Neuronal stem cell (in vitro differentiated cells): ENCODE measurements around the gene LTA.

Experiments
- DNase-seq: peaks from one replicate; pipeline ENCODE4 v3.0.0-alpha.2; 2013; ENCODE audit warnings: low spot score
- H2AFZ ChIP-seq: one replicate; pipeline ENCODE4 v1.6.1; 2013; ENCODE audit warnings: mild to moderate bottlenecking, low read length, inconsistent platforms
- H2AK5ac ChIP-seq: 2 replicates; pipeline ENCODE4 v1.6.1; 2013; ENCODE audit warnings: low read depth, mild to moderate bottlenecking, inconsistent platforms, low read length, moderate library complexity, mixed read lengths
- H2BK120ac ChIP-seq: 2 replicates; pipeline ENCODE4 v1.6.1; 2013; ENCODE audit warnings: low read depth, mild to moderate bottlenecking, inconsistent platforms, low read length, moderate library complexity, mixed read lengths
- H2BK12ac ChIP-seq: one replicate; pipeline ENCODE4 v1.6.1; 2013; ENCODE audit warnings: low read length, inconsistent platforms
- H2BK15ac ChIP-seq: 2 replicates; pipeline ENCODE4 v1.6.1; 2013; ENCODE audit warnings: mild to moderate bottlenecking, low read length, inconsistent platforms, mixed read lengths
- H2BK5ac ChIP-seq: one replicate; pipeline ENCODE4 v1.6.1; 2013; ENCODE audit warnings: inconsistent platforms, mild to moderate bottlenecking, low read length, moderate library complexity
- H3K14ac ChIP-seq: one replicate; pipeline ENCODE4 v1.6.1; 2013; ENCODE audit warnings: low read length, inconsistent platforms
- H3K18ac ChIP-seq: 2 replicates; pipeline ENCODE4 v1.6.1; 2013; ENCODE audit warnings: low read length, inconsistent platforms
- H3K23ac ChIP-seq: 2 replicates; pipeline ENCODE4 v1.6.1; 2013; ENCODE audit warnings: low read depth, mild to moderate bottlenecking, mixed read lengths, low read length, inconsistent platforms; ENCODE audit not compliant: poor library complexity
- H3K27ac ChIP-seq: replicated peaks from 3 replicates; pipeline ENCODE4 v1.5.1; 2013; ENCODE audit warnings: low read length, inconsistent platforms
- H3K27me3 ChIP-seq, 3 experiments: 2 replicates each; pipeline ENCODE4 v1.6.1; 2013; ENCODE audit warnings: low read length in 3 of 3, mild to moderate bottlenecking in 2 of 3, inconsistent platforms in 1 of 3, low read depth in 1 of 3, mixed read lengths in 1 of 3, moderate library complexity in 1 of 3; ENCODE audit not compliant: control insufficient read depth in 3 of 3, insufficient read depth in 3 of 3
- H3K36me3 ChIP-seq, 2 donors: replicated peaks in 1 of 2; 2 replicates each; pipeline ENCODE4 v1.6.1; 2013; ENCODE audit warnings: low read length in 2 of 2; ENCODE audit not compliant: control insufficient read depth in 2 of 2, insufficient read depth in 2 of 2
- H3K4ac ChIP-seq: 2 replicates; pipeline ENCODE4 v1.6.1; 2013; ENCODE audit warnings: inconsistent platforms, mild to moderate bottlenecking, low read length, moderate library complexity
- H3K4me1 ChIP-seq, 2 donors: 1 replicate in 1 of 2; 2 replicates in 1 of 2; pipeline ENCODE4 v1.6.1; 2013; ENCODE audit warnings: low read length in 2 of 2, low read depth in 1 of 2; ENCODE audit not compliant: control insufficient read depth in 2 of 2, insufficient read depth in 1 of 2
- H3K4me2 ChIP-seq: one replicate; pipeline ENCODE4 v1.6.1; 2013; ENCODE audit warnings: mild to moderate bottlenecking, low read length, inconsistent platforms; ENCODE audit not compliant: insufficient read depth, poor library complexity, severe bottlenecking
- H3K4me3 ChIP-seq, 2 donors: 2 replicates each; pipeline ENCODE4 v1.5.1; 2013; ENCODE audit warnings: low read length in 2 of 2, mild to moderate bottlenecking in 2 of 2, inconsistent platforms in 1 of 2, moderate library complexity in 1 of 2
- H3K79me1 ChIP-seq: one replicate; pipeline ENCODE4 v1.6.1; 2013; ENCODE audit warnings: low read depth, mild to moderate bottlenecking, inconsistent platforms, low read length, moderate library complexity
- H3K9ac ChIP-seq: one replicate; pipeline ENCODE4 v1.6.1; 2013; ENCODE audit warnings: mild to moderate bottlenecking, low read depth, low read length, inconsistent platforms; ENCODE audit not compliant: poor library complexity
- H3K9me3 ChIP-seq, 2 donors: replicated peaks in 1 of 2; 2 replicates each; pipeline versions ENCODE3 to v1.6.1; 2013; ENCODE audit warnings: low read length in 2 of 2, mild to moderate bottlenecking in 2 of 2, inconsistent platforms in 1 of 2, low read depth in 1 of 2, mixed read lengths in 1 of 2, moderate library complexity in 1 of 2; ENCODE audit not compliant: control insufficient read depth in 2 of 2, insufficient read depth in 1 of 2
- H4K8ac ChIP-seq: one replicate; pipeline ENCODE4 v1.6.1; 2013; ENCODE audit warnings: low read depth, mild to moderate bottlenecking, inconsistent platforms, low read length, moderate library complexity
- H4K91ac ChIP-seq: one replicate; pipeline ENCODE4 v1.6.1; 2013; ENCODE audit warnings: low read length, low read depth, mild to moderate bottlenecking, inconsistent platforms; ENCODE audit not compliant: poor library complexity
- WGBS, 2 donors: extraction: QIAGEN DNeasy Blood & Tissue Kit; methylation state at CpG; one replicate each; pipeline ENCODE4 v1.1.7; 2013; ENCODE audit warnings: missing lambda C conversion rate in 2 of 2, mixed read lengths in 1 of 2; ENCODE audit not compliant: insufficient read length in 2 of 2, insufficient replicate concordance in 1 of 2; ENCODE audit errors: extremely low coverage in 2 of 2; 5-methylcytosine and 5-hydroxymethylcytosine counted together

The LTA gene

DNA sequence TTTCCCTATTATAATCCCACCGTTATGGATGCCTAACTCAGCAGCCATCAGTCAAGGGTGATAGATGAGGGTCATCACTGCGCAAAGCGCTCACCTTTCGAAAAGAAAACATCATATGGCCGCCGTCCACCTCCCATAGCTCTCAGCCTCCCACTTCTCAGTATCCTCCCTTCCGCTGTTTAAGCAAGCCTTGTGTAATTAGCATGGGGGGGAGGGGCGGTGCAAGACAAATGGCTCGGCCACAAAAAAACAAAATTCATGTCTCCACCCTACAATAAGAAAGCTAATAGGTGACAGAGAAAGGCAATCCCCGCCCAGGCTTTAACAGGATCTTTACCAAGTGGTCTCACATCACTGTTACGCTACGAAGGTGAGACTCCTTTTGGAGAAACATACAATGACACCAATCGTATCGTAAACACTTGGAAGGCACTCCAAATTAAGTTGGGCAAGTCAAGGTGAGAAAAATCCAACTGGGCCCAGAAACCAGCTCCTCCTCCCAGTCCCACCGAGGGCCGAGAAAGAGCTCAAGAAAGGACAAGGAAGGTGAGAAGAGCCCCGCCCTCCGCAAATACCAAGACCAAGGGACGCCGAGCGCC, 30.9 kb upstream of the LTA start:
- H4K8ac ChIP-seq: no peak overlapping the region
- no CpG with 5 or more reads among the region's 21 CpGs for WGBS, 2 donors
- H3K23ac ChIP-seq: no peak overlapping the region

DNA sequence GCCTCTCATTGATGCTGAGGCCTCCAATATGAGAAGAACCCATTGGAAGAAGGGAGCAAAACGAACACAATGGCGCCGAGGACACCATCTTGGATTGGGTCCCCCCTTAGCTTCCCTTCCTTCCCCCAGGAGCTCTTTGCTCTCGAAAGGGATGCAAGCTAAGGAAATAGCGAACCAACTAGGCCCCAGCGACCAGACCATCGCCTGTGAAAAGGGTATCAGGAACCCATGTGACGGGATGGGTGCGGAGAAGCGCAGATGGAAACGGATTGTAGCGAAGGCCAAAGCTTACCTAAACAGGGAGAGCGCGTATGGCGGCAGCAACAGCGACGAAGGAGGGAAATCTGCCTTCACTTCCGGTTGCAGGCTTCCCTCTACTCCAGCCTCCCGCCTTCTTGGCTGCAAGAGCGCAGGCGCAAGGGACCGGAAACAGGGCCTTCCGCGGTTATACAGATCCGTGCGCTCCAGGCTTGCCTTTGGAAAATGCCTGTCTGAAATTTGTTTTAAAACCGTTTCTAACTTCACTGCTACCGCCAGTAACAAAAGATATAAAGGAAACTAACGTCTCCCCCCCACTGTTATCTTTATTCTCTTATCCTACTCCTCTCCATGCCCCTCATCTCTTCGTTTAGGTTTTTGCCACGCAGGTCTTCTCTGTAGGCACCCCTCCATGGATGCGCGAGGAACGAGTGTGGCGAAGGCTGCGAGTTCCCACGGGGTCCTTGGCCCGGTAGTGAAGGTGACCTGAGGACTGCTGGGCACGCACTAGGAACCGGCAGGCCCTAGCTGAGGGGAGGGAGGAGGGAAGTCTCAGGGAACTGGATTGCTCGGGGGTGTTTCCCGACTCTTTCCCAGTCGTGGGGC, 30.2 kb upstream of the LTA start, which contains the start of gene DDX39B:
DDX39B (minus strand) TSS at position 346 of the 864 bp plus-strand sequence. CDS start 1,471 bp downstream, outside the sequence.
- WGBS, 2 donors: no CpG with 5 or more reads among the region's 43 CpGs
- peak; percentile 92 for DNase-seq
- H3K27me3 ChIP-seq: no peaks in the 10 kb centered on the region

More for the DNA sequence above, 30.9 kb upstream of the LTA start:
- peak overlapping the region; percentile 87 to 92 for H3K4me3 ChIP-seq
- peak overlapping the region; percentile 75 for H3K4me2 ChIP-seq
- no peak overlapping the region for H2BK15ac ChIP-seq
- peak overlapping the region; percentile 95 for H2BK5ac ChIP-seq
- H3K79me1 ChIP-seq: peaks cover 4% of the 10 kb centered on the region
- H2BK120ac ChIP-seq: no peak overlapping the region
- peak overlapping the region; percentile 92 for H3K18ac ChIP-seq
- H4K91ac ChIP-seq: peak overlapping the region; percentile 27
- H2AK5ac ChIP-seq: no peak overlapping the region
- peaks cover 13 to 26% of the 10 kb centered on the region in 2 donors for H3K4me1 ChIP-seq
- peak overlapping the region; percentile 89 for H3K27ac ChIP-seq
- DNase-seq: peak; percentile 29
- H3K27me3 ChIP-seq: no peaks in the 10 kb centered on the region
- peak overlapping the region; percentile 82 for H3K9ac ChIP-seq
- H3K4ac ChIP-seq: no peak overlapping the region
- peak overlapping the region; percentile 41 for H2AFZ ChIP-seq
- no peaks in the 10 kb centered on the region for H3K9me3 ChIP-seq
- H3K14ac ChIP-seq: no peak overlapping the region
- H3K36me3 ChIP-seq: peaks cover 32 to 50% of the 10 kb centered on the region in 2 donors
- H2BK12ac ChIP-seq: no peak overlapping the region

DNA sequence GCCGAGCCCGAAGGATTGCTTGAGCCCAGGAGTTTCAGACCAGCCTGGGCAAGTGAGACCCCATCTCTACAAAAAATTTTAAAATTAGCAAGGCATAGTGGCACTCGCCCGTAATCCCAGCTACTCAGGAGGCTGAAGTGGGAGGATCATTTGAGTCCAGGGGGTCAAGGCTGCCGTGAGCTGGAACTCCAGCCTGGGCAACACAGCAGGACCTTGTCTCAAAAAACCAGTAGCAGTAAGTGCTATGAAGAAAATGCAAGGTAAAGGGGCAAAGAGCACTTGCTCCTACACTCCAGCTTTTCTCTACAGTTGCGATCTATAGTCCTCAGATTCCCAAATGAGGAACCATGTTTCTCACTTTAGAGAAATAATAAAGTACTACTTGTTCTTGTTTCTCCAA, 28.4 kb upstream of the LTA start:
- no peak overlapping the region for H3K27ac ChIP-seq
- peaks cover 0 to 2% of the 10 kb centered on the region in 2 donors for H3K9me3 ChIP-seq
- no peak overlapping the region for H4K91ac ChIP-seq
- DNase-seq: no peak
- no peak overlapping the region for H2BK5ac ChIP-seq
- H3K18ac ChIP-seq: no peak overlapping the region
- no peak overlapping the region for H2AK5ac ChIP-seq
- H3K4ac ChIP-seq: no peak overlapping the region
- peaks cover 19 to 31% of the 10 kb centered on the region in 2 donors for H3K4me1 ChIP-seq
- no peak overlapping the region for H2BK12ac ChIP-seq
- H3K27me3 ChIP-seq: no peaks in the 10 kb centered on the region
- no CpG with 5 or more reads among the region's 6 CpGs for WGBS, 2 donors
- peaks cover 17 to 32% of the 10 kb centered on the region in 2 donors for H3K36me3 ChIP-seq
- no peak overlapping the region for H3K14ac ChIP-seq
- no peak overlapping the region for H3K9ac ChIP-seq
- H2AFZ ChIP-seq: no peak overlapping the region
- no peak overlapping the region for H3K4me2 ChIP-seq
- no peak overlapping the region for H4K8ac ChIP-seq
- H3K79me1 ChIP-seq: peaks cover 8% of the 10 kb centered on the region
- H2BK15ac ChIP-seq: no peak overlapping the region
- H3K4me3 ChIP-seq: no peak overlapping the region
- no peak overlapping the region for H2BK120ac ChIP-seq
- H3K23ac ChIP-seq: no peak overlapping the region

More for the DNA sequence above, 30.2 kb upstream of the LTA start, which contains the start of gene DDX39B:
- Histone ChIP-seq H4K8ac (no peak within 1 kb of the TSS), H2BK120ac (no peak within 1 kb of the TSS), H3K9me3 (no peaks in the 10 kb centered on the region), H2AK5ac (no peak within 1 kb of the TSS), H3K4me3 (peak within 1 kb of the TSS; percentile 87 to 92), H2BK5ac (peak within 1 kb of the TSS; percentile 95), H3K18ac (peak within 1 kb of the TSS; percentile 92), H2AFZ (peak within 1 kb of the TSS; percentile 90), H2BK12ac (no peak within 1 kb of the TSS), H3K4me2 (peak within 1 kb of the TSS; percentile 75), H2BK15ac (no peak within 1 kb of the TSS), H3K4ac (no peak within 1 kb of the TSS), H3K9ac (peak within 1 kb of the TSS; percentile 91), H3K4me1 (peaks cover 13 to 26% of the 10 kb centered on the region in 2 donors), H3K14ac (no peak within 1 kb of the TSS), H3K36me3 (peaks cover 25 to 42% of the 10 kb centered on the region in 2 donors), H4K91ac (peak within 1 kb of the TSS; percentile 27), H3K23ac (peak within 1 kb of the TSS; percentile 39), H3K79me1 (peaks cover 4% of the 10 kb centered on the region), H3K27ac (peak within 1 kb of the TSS; percentile 89)

DNA sequence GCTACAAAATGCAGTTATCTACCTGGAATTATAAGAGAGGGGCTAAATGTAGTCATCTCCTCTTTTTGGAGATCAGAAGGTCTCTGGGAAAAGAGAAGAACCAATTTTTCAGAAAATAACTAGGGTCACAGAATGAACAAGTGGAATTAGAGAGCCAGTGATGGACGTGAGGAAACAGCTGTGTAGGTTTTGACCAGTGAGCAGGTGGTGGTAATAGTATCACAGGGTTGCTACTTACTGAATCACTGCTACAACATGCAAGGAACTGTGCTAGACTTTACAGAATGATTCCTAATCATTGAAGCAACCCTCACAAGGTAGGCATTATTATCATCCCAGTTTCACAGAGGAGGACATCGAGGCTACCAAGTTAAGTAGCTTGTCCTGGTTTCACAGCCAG, 27.4 kb upstream of the LTA start:
- no peak overlapping the region for H2BK120ac ChIP-seq
- no peak overlapping the region for H3K9ac ChIP-seq
- H2AFZ ChIP-seq: no peak overlapping the region
- H3K23ac ChIP-seq: no peak overlapping the region
- WGBS, 2 donors: no CpG with 5 or more reads among the region's 2 CpGs
- H2AK5ac ChIP-seq: no peak overlapping the region
- H3K27ac ChIP-seq: no peak overlapping the region
- no peaks in the 10 kb centered on the region for H3K27me3 ChIP-seq
- H3K18ac ChIP-seq: no peak overlapping the region
- no peak overlapping the region for H3K4me3 ChIP-seq
- H3K14ac ChIP-seq: no peak overlapping the region
- H4K91ac ChIP-seq: no peak overlapping the region
- H3K36me3 ChIP-seq: peaks cover 7 to 32% of the 10 kb centered on the region in 2 donors
- H3K79me1 ChIP-seq: peaks cover 5% of the 10 kb centered on the region
- no peak overlapping the region for H2BK12ac ChIP-seq
- H3K4me2 ChIP-seq: no peak overlapping the region
- H3K9me3 ChIP-seq: peaks cover 0 to 2% of the 10 kb centered on the region in 2 donors
- DNase-seq: no peak
- peaks cover 15 to 21% of the 10 kb centered on the region in 2 donors for H3K4me1 ChIP-seq
- H3K4ac ChIP-seq: no peak overlapping the region
- no peak overlapping the region for H4K8ac ChIP-seq
- H2BK5ac ChIP-seq: no peak overlapping the region
- no peak overlapping the region for H2BK15ac ChIP-seq
